PC-9 (cell line): Measurements from ENCODE around the gene CCL20. TPM values are rescaled to one million over a fixed set of nuclear protein-coding genes. Genes with fewer than 3 reads are reported as not detected.
A peak's percentile ranks its signal among the peaks of the same experiment; 100 is the strongest.

Experiments
- BruUV-seq: library from RNA; stranded (reverse); fragments of 400-500 nt; replicated peaks from 2 replicates; lab custom pipeline; 2021; lab: Mats Ljungman, UMichigan
- CTCF ChIA-PET: fragments of 300-600 bp; sonication (Branson Sonifier 250); formaldehyde crosslinking; loops from one replicate; lab custom pipeline; 2022; ENCODE audit warnings: antibody characterized with exemption; lab: Charles Lee
- POLR2A ChIA-PET: fragments of 300-600 bp; sonication (Branson Sonifier 250); formaldehyde crosslinking; loops from one replicate; lab custom pipeline; 2022; ENCODE audit warnings: antibody characterized with exemption; ENCODE audit not compliant: unreplicated experiment; lab: Charles Lee
- DNase-seq, 2 experiments: peaks; one replicate each; pipeline versions ENCODE4 v3.0.0 to v3.0.0-alpha.2; 2015 to 2022; ENCODE audit warnings: mixed read lengths in 1 of 2
- H2AFZ ChIP-seq: fragments of 200-600 bp; sonication (generic); 2 replicates; pipeline ENCODE4 v1.8.1; 2017; ENCODE audit warnings: antibody characterized with exemption
- H3F3A ChIP-seq: fragments of 200-600 bp; sonication (generic); 2 replicates; pipeline ENCODE4 v1.8.1; 2017; ENCODE audit warnings: antibody characterized with exemption, mild to moderate bottlenecking, low read depth; ENCODE audit not compliant: insufficient read depth
- H3K27ac ChIP-seq: fragments of 200-600 bp; sonication (generic); 2 replicates; pipeline ENCODE4 v1.6.1; 2016; ENCODE audit warnings: mixed run types
- H3K27me3 ChIP-seq: fragments of 200-600 bp; sonication (generic); 2 replicates; pipeline ENCODE4 v1.6.1; 2016; ENCODE audit warnings: low read depth, mixed run types; ENCODE audit not compliant: insufficient read depth
- H3K36me3 ChIP-seq: fragments of 200-600 bp; sonication (generic); 2 replicates; pipeline ENCODE4 v1.6.1; 2016; ENCODE audit warnings: low read depth, mixed run types
- H3K4me1 ChIP-seq: fragments of 200-600 bp; sonication (generic); replicated peaks from 2 replicates; pipeline ENCODE4 v1.6.1; 2016; ENCODE audit warnings: mixed run types; ENCODE audit not compliant: insufficient read depth
- H3K4me2 ChIP-seq: fragments of 200-600 bp; sonication (generic); 2 replicates; pipeline ENCODE4 v1.6.1; 2017; ENCODE audit warnings: mixed run types
- H3K4me3 ChIP-seq: fragments of 200-600 bp; sonication (generic); 2 replicates; pipeline ENCODE4 v1.6.1; 2016; ENCODE audit warnings: mixed run types
- H3K79me2 ChIP-seq: fragments of 200-600 bp; sonication (generic); 2 replicates; pipeline ENCODE4 v1.6.1; 2017; ENCODE audit warnings: low read depth, mixed run types
- H3K9me2 ChIP-seq: fragments of 200-600 bp; sonication (generic); 2 replicates; pipeline ENCODE4 v1.8.1; 2017; ENCODE audit warnings: mild to moderate bottlenecking; ENCODE audit not compliant: insufficient read depth
- H3K9me3 ChIP-seq: fragments of 200-600 bp; sonication (generic); 2 replicates; pipeline ENCODE4 v1.8.1; 2016; ENCODE audit warnings: low read depth; ENCODE audit not compliant: insufficient read depth
- H4K20me1 ChIP-seq: fragments of 200-600 bp; sonication (generic); 2 replicates; pipeline ENCODE4 v1.8.1; 2017; ENCODE audit not compliant: insufficient read depth
- EZH2 ChIP-seq: fragments of 200-600 bp; sonication (generic); IDR thresholded peaks from 2 replicates; pipeline ENCODE4 v1.8.0; 2017; ENCODE audit warnings: antibody characterized with exemption, low read depth
- intact Hi-C: fragments of 100-400 bp; cut with micrococcal nuclease; formaldehyde crosslinking; loops from one replicate; pipeline ENCODE4 v1.10.0; 2022; ENCODE audit not compliant: unreplicated experiment
- total RNA-seq: library from RNA; stranded (reverse); gene quantifications from 2 replicates; pipeline ENCODE4 v1.2.3, GENCODE V29; 2021
- TF ChIP-seq, protein P1 (sequence below): fragments of 200-600 bp; sonication (generic); conservative IDR thresholded peaks from 2 replicates; pipeline ENCODE4 v1.6.1; 2017; ENCODE audit warnings: mixed run types, antibody characterized with exemption, mild to moderate bottlenecking, moderate library complexity

Gene CCL20
- total RNA-seq, 1 experiment from 2014 or later: not detected

DNA sequence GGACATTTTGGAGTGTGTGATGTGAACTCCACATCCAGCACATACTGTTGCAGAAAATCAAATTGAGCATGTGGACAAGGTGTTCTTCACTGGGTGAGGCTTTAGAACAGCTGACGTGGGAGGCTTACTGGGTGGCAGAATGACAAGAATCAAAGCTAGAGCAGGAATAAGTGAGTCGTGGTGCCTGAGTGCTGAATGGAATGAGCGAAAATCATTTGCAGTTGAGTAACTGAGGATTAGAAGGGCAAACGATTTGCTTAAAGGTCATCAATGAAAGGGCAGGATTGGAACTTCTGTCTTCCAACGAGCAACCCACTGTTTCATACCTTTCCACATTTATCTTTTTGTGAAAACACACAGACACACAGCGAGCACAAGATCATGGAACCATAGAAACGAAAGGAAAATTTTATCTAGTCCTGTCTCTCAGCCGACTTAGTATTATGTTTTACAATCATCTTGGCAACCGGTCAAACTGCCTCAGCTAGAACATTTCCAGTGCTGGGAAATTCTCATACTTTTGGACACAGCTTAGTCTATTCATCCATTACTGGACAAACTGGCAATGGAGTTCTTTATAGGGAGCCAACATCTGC, 50.6 kb downstream of the CCL20 start:
- DNase-seq: no peak
- Histone ChIP-seq H3K27me3 (no peaks in the 10 kb centered on the region), H4K20me1 (no peaks in the 10 kb centered on the region), H3K4me1 (peaks cover 29% of the 10 kb centered on the region), H3K9me3 (no peaks in the 10 kb centered on the region), H3K36me3 (no peaks in the 10 kb centered on the region), H2AFZ (no peak overlapping the region), H3K27ac (peak overlapping the region; percentile 93; the same call in 1 of the 2 replicates), H3K4me3 (no peak overlapping the region), H3F3A (peaks cover 22% of the 10 kb centered on the region), H3K9me2 (no peaks in the 10 kb centered on the region), H3K79me2 (no peaks in the 10 kb centered on the region), H3K4me2 (peak overlapping the region; percentile 61; the same call in 1 of the 2 replicates)
- ChIA-PET CTCF (no interaction called here), POLR2A (no interaction called here)
- no peak for TF ChIP-seq EZH2
- TF ChIP-seq, protein P1, sequence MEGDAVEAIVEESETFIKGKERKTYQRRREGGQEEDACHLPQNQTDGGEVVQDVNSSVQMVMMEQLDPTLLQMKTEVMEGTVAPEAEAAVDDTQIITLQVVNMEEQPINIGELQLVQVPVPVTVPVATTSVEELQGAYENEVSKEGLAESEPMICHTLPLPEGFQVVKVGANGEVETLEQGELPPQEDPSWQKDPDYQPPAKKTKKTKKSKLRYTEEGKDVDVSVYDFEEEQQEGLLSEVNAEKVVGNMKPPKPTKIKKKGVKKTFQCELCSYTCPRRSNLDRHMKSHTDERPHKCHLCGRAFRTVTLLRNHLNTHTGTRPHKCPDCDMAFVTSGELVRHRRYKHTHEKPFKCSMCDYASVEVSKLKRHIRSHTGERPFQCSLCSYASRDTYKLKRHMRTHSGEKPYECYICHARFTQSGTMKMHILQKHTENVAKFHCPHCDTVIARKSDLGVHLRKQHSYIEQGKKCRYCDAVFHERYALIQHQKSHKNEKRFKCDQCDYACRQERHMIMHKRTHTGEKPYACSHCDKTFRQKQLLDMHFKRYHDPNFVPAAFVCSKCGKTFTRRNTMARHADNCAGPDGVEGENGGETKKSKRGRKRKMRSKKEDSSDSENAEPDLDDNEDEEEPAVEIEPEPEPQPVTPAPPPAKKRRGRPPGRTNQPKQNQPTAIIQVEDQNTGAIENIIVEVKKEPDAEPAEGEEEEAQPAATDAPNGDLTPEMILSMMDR: no peak
- BruUV-seq: no TSS peak
- intact Hi-C loops: no loop called here

DNA sequence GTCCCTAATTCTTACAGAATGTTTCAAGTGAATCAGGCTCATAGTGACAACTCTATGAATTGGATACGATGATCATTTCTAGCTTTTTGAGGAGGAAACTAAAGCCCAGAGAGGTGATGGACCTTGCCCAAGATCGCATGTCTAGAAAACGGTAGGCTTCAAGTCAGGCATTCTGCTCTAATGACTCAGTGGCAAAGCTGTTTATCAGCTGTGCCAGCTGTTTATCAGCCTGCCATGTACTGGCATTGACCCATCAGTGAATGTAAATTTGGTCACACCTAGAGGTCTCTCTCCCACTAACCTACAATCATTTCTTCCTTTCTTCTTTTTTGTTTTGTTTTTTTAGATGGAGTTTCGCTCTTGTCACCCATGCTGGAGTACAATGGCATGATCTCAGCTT, 51.6 kb downstream of the CCL20 start:
- Histone ChIP-seq H3F3A (peaks cover 22% of the 10 kb centered on the region), H3K9me2 (no peaks in the 10 kb centered on the region), H3K9me3 (no peaks in the 10 kb centered on the region), H3K4me1 (peaks cover 29% of the 10 kb centered on the region), H3K79me2 (no peaks in the 10 kb centered on the region), H3K27ac (no peak overlapping the region), H3K4me2 (no peak overlapping the region), H3K27me3 (no peaks in the 10 kb centered on the region), H4K20me1 (no peaks in the 10 kb centered on the region), H3K36me3 (no peaks in the 10 kb centered on the region), H2AFZ (no peak overlapping the region), H3K4me3 (no peak overlapping the region)
- BruUV-seq: no TSS peak
- POLR2A ChIA-PET: no interaction called here
- TF ChIP-seq, protein P1: no peak
- no peak for TF ChIP-seq EZH2
- DNase-seq: no peak
- CTCF ChIA-PET: no interaction called here
- intact Hi-C loops: no loop called here

Other genes with a start within 250 kb of the CCL20 start
- not detected in 2 replicates for gene SCYGR2, start 214.9 kb upstream of the CCL20 start, total RNA-seq
- gene SCYGR3, start 199.0 kb upstream of the CCL20 start, total RNA-seq: not detected in 2 replicates
- not detected in 2 replicates for gene SCYGR4, start 196.3 kb upstream of the CCL20 start, total RNA-seq
- not detected in 2 replicates for gene SCYGR5, start 147.0 kb upstream of the CCL20 start, total RNA-seq
- 4.3 and 4.5 TPM in 2 replicates for gene SLC19A3, start 95.8 kb upstream of the CCL20 start, total RNA-seq
- not detected in 2 replicates for gene SCYGR6, start 89.1 kb upstream of the CCL20 start, total RNA-seq
- not detected in 2 replicates for gene SCYGR7, start 85.5 kb upstream of the CCL20 start, total RNA-seq
- gene SCYGR8, start 67.9 kb upstream of the CCL20 start, total RNA-seq: not detected in 2 replicates
- 1.8 and 2.8 TPM in 2 replicates for gene DAW1, start 57.8 kb downstream of the CCL20 start, total RNA-seq